HCT116 (cell line): ENCODE measurements around the gene ADAM10. TPM values are rescaled to one million over a fixed set of nuclear protein-coding genes. Genes with fewer than 3 reads are reported as not detected.

Source experiments
- ATAC-seq: fragments of 200-7000 bp; cut with Tn5 transposase; 2 replicates; pipeline ENCODE4 v1.9.1; 2020; ENCODE audit warnings: mild to moderate bottlenecking, moderate library complexity
- BruUV-seq: library from RNA; stranded (reverse); fragments of 400-500 nt; replicated peaks from 2 replicates; lab custom pipeline; 2021; lab: Mats Ljungman, UMichigan
- CTCF ChIA-PET: fragments of 300-600 bp; sonication (Branson Sonifier 250); formaldehyde crosslinking; loops from one replicate; lab custom pipeline; 2021; ENCODE audit warnings: antibody characterized with exemption; lab: Charles Lee
- POLR2A ChIA-PET: fragments of 300-600, 350-600 bp; sonication (Branson Sonifier 250); formaldehyde crosslinking; loops from one replicate; lab custom pipeline; 2021; ENCODE audit warnings: antibody characterized with exemption; lab: Charles Lee
- RAD21 ChIA-PET, 2 experiments: fragments of 300-600 bp; sonication (Branson Sonifier 250); formaldehyde crosslinking; loops; one replicate each; lab custom pipeline; 2023; ENCODE audit warnings: low total read pairs in 2 of 2; ENCODE audit not compliant: uncharacterized antibody in 2 of 2, unreplicated experiment in 2 of 2, low non-redundant PET in 1 of 2; lab: Charles Lee
- DNase-seq: peaks from one replicate; pipeline ENCODE4 v3.0.0-alpha.2; 2010; ENCODE audit warnings: low read depth, low spot score
- H2AFZ ChIP-seq: fragments of 200-600 bp; shearing (Covaris generic), sonication (generic); 2 replicates; pipeline ENCODE4 v1.6.1; 2017; ENCODE audit warnings: low read depth, mixed run types, mixed read lengths, antibody characterized with exemption, low read length; ENCODE audit not compliant: poor library complexity, severe bottlenecking
- H3K27ac ChIP-seq: 2 replicates; pipeline ENCODE4 v1.5.1; 2012; ENCODE audit warnings: low read depth, low read length
- H3K27me3 ChIP-seq: fragments of 200-600 bp; sonication (generic); 2 replicates; pipeline ENCODE4 v1.6.1; 2016; ENCODE audit warnings: mixed run types, low read length, mixed read lengths; ENCODE audit not compliant: insufficient read depth
- H3K36me3 ChIP-seq, 2 experiments: fragments of 200-500 bp in 1 of 2; fragments of 200-600 bp in 1 of 2; sonication (Bioruptor generic) in 1 of 2; sonication (generic) in 1 of 2; 2 replicates each; pipeline versions ENCODE4 v1.5.1 to v1.6.1; 2014 to 2016; ENCODE audit warnings: low read length in 2 of 2, inconsistent platforms in 1 of 2, mixed read lengths in 1 of 2, mixed run types in 1 of 2; ENCODE audit not compliant: insufficient read depth in 2 of 2, control insufficient read depth in 1 of 2
- H3K4me1 ChIP-seq, 2 experiments: fragments of 200-600 bp in 1 of 2; sonication (generic) in 1 of 2; 2 replicates each; pipeline versions ENCODE4 v1.5.1 to v1.6.1; 2012 to 2017; ENCODE audit warnings: low read length in 2 of 2, inconsistent platforms in 1 of 2, mild to moderate bottlenecking in 1 of 2, mixed read lengths in 1 of 2, mixed run types in 1 of 2, moderate library complexity in 1 of 2; ENCODE audit not compliant: insufficient read depth in 2 of 2, control insufficient read depth in 1 of 2
- H3K4me2 ChIP-seq: fragments of 200-600 bp; sonication (generic); 2 replicates; pipeline ENCODE4 v1.6.1; 2017; ENCODE audit warnings: mixed run types, low read length, mixed read lengths
- H3K4me3 ChIP-seq, 2 experiments: fragments of 200-600 bp in 1 of 2; sonication (generic) in 1 of 2; replicated peaks in 1 of 2; 2 replicates each; pipeline ENCODE4 v1.5.1; 2011 to 2016; ENCODE audit warnings: low read length in 2 of 2, control low read depth in 1 of 2, low read depth in 1 of 2, mild to moderate bottlenecking in 1 of 2, mixed read lengths in 1 of 2, mixed run types in 1 of 2
- H3K79me2 ChIP-seq: fragments of 200-600 bp; sonication (generic); 2 replicates; pipeline ENCODE4 v1.6.1; 2017; ENCODE audit warnings: mild to moderate bottlenecking, mixed run types, low read length, moderate library complexity, mixed read lengths; ENCODE audit not compliant: insufficient read depth
- H3K9ac ChIP-seq: fragments of 200-600 bp; sonication (generic); 2 replicates; pipeline ENCODE4 v1.6.1; 2016; ENCODE audit warnings: low read length, mixed read lengths
- H3K9me2 ChIP-seq: fragments of 200-600 bp; sonication (generic), shearing (Covaris generic); 2 replicates; pipeline ENCODE4 v1.6.1; 2017; ENCODE audit warnings: mixed run types, mild to moderate bottlenecking, moderate library complexity; ENCODE audit not compliant: insufficient read depth
- H3K9me3 ChIP-seq, 2 experiments: fragments of 200-500 bp in 1 of 2; fragments of 200-600 bp in 1 of 2; sonication (Bioruptor generic) in 1 of 2; sonication (generic) in 1 of 2; 2 replicates each; pipeline ENCODE4 v1.6.1; 2014 to 2017; ENCODE audit warnings: low read length in 2 of 2, mixed read lengths in 2 of 2, inconsistent platforms in 1 of 2, low read depth in 1 of 2, mild to moderate bottlenecking in 1 of 2, mixed run types in 1 of 2, moderate library complexity in 1 of 2; ENCODE audit not compliant: control insufficient read depth in 1 of 2, insufficient read depth in 1 of 2
- H4K20me1 ChIP-seq: fragments of 200-600 bp; sonication (generic), shearing (Covaris generic); 2 replicates; pipeline ENCODE4 v1.6.1; 2017; ENCODE audit warnings: mixed run types, mild to moderate bottlenecking, moderate library complexity; ENCODE audit not compliant: insufficient read depth
- CBX3 ChIP-seq: IDR thresholded peaks from 2 replicates; pipeline ENCODE4 v1.6.1; 2012; ENCODE audit warnings: low read depth
- CEBPB ChIP-seq: IDR thresholded peaks from 2 replicates; pipeline ENCODE4 v1.6.1; 2012; ENCODE audit warnings: low read depth
- JUND ChIP-seq: IDR thresholded peaks from 2 replicates; pipeline ENCODE4 v1.6.1; 2012
- POLR2A ChIP-seq: IDR thresholded peaks from 2 replicates; pipeline ENCODE4 v1.7.0; 2011; ENCODE audit warnings: borderline replicate concordance; ENCODE audit not compliant: insufficient read depth, insufficient read length; ENCODE audit errors: extremely low read depth
- POLR2AphosphoS5 ChIP-seq: IDR thresholded peaks from 2 replicates; pipeline ENCODE4 v1.6.1; 2011; ENCODE audit warnings: mild to moderate bottlenecking, low read depth, low read length, moderate library complexity
- RAD21 ChIP-seq: IDR thresholded peaks from 2 replicates; pipeline ENCODE4 v1.6.1; 2012; ENCODE audit warnings: low read depth, mild to moderate bottlenecking
- TCF7L2 ChIP-seq: IDR thresholded peaks from 2 replicates; pipeline ENCODE4 v1.7.0; 2011; ENCODE audit warnings: borderline replicate concordance, inconsistent platforms; ENCODE audit not compliant: insufficient read depth, insufficient read length; ENCODE audit errors: extremely low read depth
- YY1 ChIP-seq: IDR thresholded peaks from 2 replicates; pipeline ENCODE4 v1.6.1; 2011; ENCODE audit warnings: low read length, low read depth, moderate library complexity, mild to moderate bottlenecking; ENCODE audit not compliant: insufficient replicate concordance; ENCODE audit errors: extremely low read depth
- ZFX ChIP-seq: fragments of 450-650 bp; IDR thresholded peaks from 2 replicates; pipeline ENCODE4 v1.6.1; 2017
- intact Hi-C: fragments of 100-400 bp; cut with micrococcal nuclease; formaldehyde crosslinking; loops from 2 replicates; pipeline ENCODE4 v1.10.0; 2022
- total RNA-seq: library from RNA; stranded (reverse); gene quantifications from one replicate; pipeline ENCODE4 v1.2.1, GENCODE V29; 2021; ENCODE audit not compliant: unreplicated experiment

ADAM10 gene
- total RNA-seq, 1 experiment from 2014 or later: 158 TPM

DNA sequence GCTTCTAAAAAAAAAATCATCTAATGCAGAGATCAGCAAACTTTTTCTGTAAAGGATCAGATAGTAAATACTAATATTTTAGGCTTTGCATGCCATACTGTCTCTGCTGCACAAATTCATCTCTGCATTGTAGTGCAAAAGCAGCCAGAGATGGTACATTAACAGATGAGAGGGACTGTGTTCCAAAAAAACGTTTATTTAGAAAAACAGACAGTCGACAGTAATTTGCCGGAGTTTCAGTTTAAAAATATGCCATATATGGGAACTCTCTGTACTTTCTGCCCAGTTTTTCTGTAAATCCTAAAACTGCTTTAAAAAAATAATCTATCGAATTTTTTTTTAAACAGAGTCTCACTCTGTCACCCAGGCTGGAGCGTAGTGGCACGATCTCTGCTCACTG, 35.8 kb upstream of the ADAM10 start:
- intact Hi-C loops: no loop called here
- Histone ChIP-seq H3K4me2 (no peak overlapping the region), H4K20me1 (no peaks in the 10 kb centered on the region), H3K36me3 (no peaks in the 10 kb centered on the region; a peak in 1 of 4 replicates), H3K4me1 (no peaks in the 10 kb centered on the region), H3K27me3 (no peaks in the 10 kb centered on the region), H3K9ac (no peak overlapping the region), H3K9me2 (no peaks in the 10 kb centered on the region), H3K27ac (no peak overlapping the region), H3K4me3 (no peak overlapping the region), H3K79me2 (peaks cover 9% of the 10 kb centered on the region; the same call in 1 of the 2 replicates), H3K9me3 (no peaks in the 10 kb centered on the region), H2AFZ (no peak overlapping the region)
- TF ChIP-seq CEBPB: no peak
- BruUV-seq: no TSS peak
- DNase-seq (no peak), ATAC-seq (no peak)
- ChIA-PET RAD21 (no interaction called here), POLR2A (no interaction called here), CTCF (no interaction called here)

DNA sequence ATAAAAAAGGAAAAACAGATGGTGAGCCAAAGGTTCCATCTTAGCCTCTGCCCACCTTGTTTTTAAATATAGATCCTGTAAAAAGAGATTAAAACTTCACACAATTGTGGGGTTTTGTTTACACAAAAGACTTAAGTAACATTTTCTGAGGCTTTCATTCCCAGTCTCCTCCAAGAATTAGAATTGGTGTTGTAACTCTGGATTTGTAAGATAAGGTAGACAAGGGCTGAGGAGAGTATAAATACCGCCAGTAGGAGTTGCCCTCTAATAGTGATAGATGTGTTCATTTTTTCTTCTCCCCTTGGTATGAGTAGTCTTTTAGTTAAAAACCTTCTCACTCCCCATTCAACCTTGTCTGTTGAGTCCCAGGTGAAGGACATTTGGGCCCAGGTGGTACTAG, 30.0 kb upstream of the ADAM10 start:
- no TSS peak for BruUV-seq
- H3K27me3 ChIP-seq: no peaks in the 10 kb centered on the region
- POLR2A ChIA-PET: interaction anchor here (0.6 kb wide), 1 partner anchor 310 kb away, joined by 3 read pairs; no protein-coding TSS in a partner anchor
- intact Hi-C loops: no loop called here
- H3K36me3 ChIP-seq: no peaks in the 10 kb centered on the region; a peak in 1 of 4 replicates
- ATAC-seq (no peak), DNase-seq (no peak)
- TF ChIP-seq POLR2A (no peak), JUND (no peak), ZFX (no peak), CBX3 (no peak), TCF7L2 (no peak), YY1 (no peak), POLR2AphosphoS5 (no peak), RAD21 (no peak)
- H3K27ac ChIP-seq: no peak overlapping the region
- H3K9me3 ChIP-seq: no peaks in the 10 kb centered on the region
- H4K20me1 ChIP-seq: no peaks in the 10 kb centered on the region
- CTCF ChIA-PET: interaction anchor here (2.1 kb wide), 1 partner anchor 9 kb away, joined by 5 read pairs; the partner anchor contains the start of gene MINDY2
- H3K9me2 ChIP-seq: no peaks in the 10 kb centered on the region
- no peak overlapping the region for H3K4me2 ChIP-seq
- peaks cover 38% of the 10 kb centered on the region for H3K79me2 ChIP-seq
- H3K4me1 ChIP-seq: no peaks in the 10 kb centered on the region
- RAD21 ChIA-PET: no interaction called here
- no peak overlapping the region for H2AFZ ChIP-seq
- H3K9ac ChIP-seq: no peak overlapping the region
- no peak overlapping the region for H3K4me3 ChIP-seq
